DOHH2 (cell line): ENCODE results near the gene INF2.

ENCODE experiments used
- CTCF ChIP-seq: fragments of 200-600 bp; sonication (generic); IDR thresholded peaks from one replicate; pipeline ENCODE4 v1.5.1; 2014; ENCODE audit warnings: antibody characterized with exemption, mild to moderate bottlenecking, low read depth, low read length; ENCODE audit not compliant: poor library complexity, severe bottlenecking
- EZH2phosphoT487 ChIP-seq: fragments of 200-600 bp; sonication (generic); IDR thresholded peaks from 2 replicates; pipeline ENCODE4 v1.6.1; 2017; ENCODE audit warnings: borderline replicate concordance, mild to moderate bottlenecking, antibody characterized with exemption, low read length, moderate library complexity, mixed read lengths

- no peak for TF ChIP-seq CTCF
- no peak for TF ChIP-seq EZH2phosphoT487
Measured at GRCh38 chr14:104675447-104675846, 14.0 kb upstream of the INF2 start.
